Measurements from ENCODE around the gene TBC1D10A.

Gene TBC1D10A, protein sequence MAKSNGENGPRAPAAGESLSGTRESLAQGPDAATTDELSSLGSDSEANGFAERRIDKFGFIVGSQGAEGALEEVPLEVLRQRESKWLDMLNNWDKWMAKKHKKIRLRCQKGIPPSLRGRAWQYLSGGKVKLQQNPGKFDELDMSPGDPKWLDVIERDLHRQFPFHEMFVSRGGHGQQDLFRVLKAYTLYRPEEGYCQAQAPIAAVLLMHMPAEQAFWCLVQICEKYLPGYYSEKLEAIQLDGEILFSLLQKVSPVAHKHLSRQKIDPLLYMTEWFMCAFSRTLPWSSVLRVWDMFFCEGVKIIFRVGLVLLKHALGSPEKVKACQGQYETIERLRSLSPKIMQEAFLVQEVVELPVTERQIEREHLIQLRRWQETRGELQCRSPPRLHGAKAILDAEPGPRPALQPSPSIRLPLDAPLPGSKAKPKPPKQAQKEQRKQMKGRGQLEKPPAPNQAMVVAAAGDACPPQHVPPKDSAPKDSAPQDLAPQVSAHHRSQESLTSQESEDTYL

DNA sequence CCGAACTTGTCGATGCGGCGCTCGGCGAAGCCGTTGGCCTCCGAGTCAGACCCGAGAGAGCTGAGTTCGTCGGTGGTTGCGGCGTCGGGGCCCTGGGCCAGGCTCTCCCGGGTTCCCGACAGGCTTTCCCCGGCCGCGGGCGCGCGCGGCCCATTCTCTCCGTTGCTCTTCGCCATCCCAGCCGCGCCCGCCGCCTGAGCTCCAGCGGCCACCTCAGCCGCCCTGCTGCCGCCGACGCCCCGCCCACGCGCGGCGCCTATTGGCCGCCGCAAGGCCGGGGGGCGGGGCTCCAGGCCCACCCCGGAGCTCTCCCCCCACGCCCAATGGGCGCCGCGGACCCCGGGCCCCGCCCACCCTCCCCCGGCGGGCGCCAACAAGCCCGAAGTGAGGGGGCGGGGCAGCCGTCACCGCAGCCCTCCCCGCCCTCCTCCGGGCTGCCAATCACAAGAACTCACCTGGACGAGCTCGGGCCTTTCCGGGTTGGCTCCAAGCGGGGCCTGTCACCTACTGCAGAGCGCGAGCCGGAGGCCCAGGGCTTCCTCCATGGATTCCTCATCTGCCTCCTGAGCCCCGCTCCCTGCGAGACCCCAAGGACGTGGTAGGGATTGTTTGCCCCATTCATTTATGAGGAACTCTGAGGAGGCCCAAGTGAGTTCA lies at the start of gene TBC1D10A:
TSS of gene TBC1D10A (minus strand) at position 236 of the 657 bp plus-strand sequence. CDS start at position 176, 60 bp downstream.
- peak; percentile 87 for ATAC-seq
- H3K4me1 Mint-ChIP-seq = peaks cover 48% of the 10 kb centered on the region
- DNase-seq = peak; percentile 92
- peak within 1 kb of the TSS; percentile 72 for H3K27ac Mint-ChIP-seq
- peaks cover 18% of the 10 kb centered on the region for H3K36me3 Mint-ChIP-seq (ENCODE audit: low read depth)
- no peaks in the 10 kb centered on the region for H3K27me3 Mint-ChIP-seq
- H3K4me3 Mint-ChIP-seq = peak within 1 kb of the TSS; percentile 75
- no peaks in the 10 kb centered on the region for H3K9me3 Mint-ChIP-seq

DNA sequence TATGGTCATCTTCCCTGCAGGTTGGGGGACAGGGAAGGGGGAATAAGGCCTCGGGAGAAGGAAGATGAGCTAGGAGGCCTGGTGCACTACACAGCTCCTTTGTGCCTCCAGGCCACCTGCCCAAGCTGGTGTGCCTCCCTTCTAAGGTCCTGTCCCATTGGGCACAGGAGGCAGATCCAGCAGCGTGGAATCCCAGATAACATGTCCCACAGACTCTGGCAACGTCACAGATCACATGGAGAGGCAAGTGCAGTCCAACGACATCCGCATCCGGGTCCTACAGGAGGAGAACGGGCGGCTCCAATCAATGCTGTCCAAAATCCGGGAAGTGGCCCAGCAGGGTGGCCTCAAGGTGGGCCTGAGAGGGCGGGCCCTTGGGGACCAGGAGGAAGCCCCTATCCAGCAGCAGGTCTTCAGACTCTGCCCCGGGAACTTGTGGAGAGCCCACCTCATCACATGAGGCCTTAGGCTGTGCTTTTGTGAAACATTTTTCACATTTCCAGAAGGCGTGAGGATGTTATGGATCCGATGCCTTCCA lies 48.6 kb upstream of the TBC1D10A start:
- H3K4me3 Mint-ChIP-seq = no peak overlapping the region
- H3K27me3 Mint-ChIP-seq = no peaks in the 10 kb centered on the region
- H3K4me1 Mint-ChIP-seq = no peaks in the 10 kb centered on the region
- H3K36me3 Mint-ChIP-seq (ENCODE audit: low read depth) = no peaks in the 10 kb centered on the region
- ATAC-seq (no peak), DNase-seq (no peak)
- H3K9me3 Mint-ChIP-seq = no peaks in the 10 kb centered on the region
- no peak overlapping the region for H3K27ac Mint-ChIP-seq

DNA sequence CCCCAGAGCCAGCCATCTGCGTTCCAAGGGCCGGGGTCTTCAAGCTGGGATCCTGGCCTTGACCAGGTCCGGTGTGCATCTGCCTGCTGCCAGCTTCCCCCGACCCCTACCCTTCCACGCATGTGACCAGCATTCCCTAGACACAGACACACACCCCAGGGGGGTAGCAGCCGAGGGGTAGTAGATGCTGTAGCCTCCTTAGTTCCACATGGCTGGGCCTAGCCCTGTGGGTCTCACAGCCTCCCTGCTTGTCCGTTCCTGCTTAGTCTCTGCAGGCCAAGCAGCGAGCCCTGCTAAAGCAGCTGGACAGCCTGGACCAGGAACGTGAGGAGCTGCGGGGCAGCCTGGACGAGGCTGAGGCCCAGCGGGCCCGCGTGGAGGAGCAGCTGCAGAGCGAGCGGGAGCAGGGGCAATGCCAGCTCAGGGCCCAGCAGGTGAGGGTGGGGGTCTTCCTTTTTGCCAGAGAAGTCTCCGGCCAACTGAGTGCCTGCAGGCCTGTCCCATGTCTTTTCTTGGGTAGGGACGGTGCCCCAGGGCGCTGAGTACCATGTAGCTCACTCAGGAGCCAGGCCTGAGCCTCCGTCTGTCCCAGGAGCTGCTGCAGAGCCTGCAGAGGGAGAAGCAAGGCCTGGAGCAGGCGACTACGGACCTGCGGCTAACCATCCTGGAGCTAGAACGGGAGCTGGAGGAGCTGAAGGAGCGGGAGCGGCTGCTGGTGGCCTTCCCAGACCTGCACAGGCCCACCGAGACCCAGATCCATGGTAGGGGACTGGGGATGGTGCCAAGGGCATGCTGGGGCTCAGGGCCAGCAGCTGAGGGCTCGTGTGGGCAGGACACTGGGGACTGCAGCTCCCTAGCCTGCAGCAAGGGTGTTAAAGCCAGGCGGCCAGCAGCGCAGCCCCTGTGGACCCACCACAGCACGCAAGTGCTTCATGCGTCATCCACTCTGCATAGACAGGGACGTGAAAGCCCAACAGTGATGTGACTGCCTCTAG lies 46.9 kb upstream of the TBC1D10A start:
- ATAC-seq = no peak
- no peaks in the 10 kb centered on the region for H3K4me1 Mint-ChIP-seq
- H3K27me3 Mint-ChIP-seq = no peaks in the 10 kb centered on the region
- DNase-seq = no peak
- H3K36me3 Mint-ChIP-seq (ENCODE audit: low read depth) = no peaks in the 10 kb centered on the region
- H3K4me3 Mint-ChIP-seq = no peak overlapping the region
- H3K9me3 Mint-ChIP-seq = no peaks in the 10 kb centered on the region
- no peak overlapping the region for H3K27ac Mint-ChIP-seq

DNA sequence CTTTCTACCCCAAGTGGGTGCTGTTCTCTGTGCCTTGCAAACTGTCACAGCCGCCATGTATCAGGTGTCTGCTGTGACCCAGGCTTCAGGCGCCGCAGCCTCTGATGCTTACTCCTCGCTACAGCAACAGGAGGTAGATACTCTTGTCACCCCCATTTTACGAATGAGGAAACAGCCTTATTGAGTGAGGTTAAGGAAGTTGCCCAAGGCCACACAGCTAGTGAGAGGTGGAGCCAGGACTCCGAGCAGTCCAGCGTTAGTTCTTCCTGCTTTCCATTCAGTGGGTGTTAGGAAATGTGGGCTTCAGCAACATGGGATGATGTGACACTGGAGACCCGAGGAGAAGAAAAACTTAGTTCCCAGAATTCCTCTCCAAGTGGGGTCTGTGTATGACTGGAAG lies 46.2 kb upstream of the TBC1D10A start:
- no peak overlapping the region for H3K4me3 Mint-ChIP-seq
- H3K27ac Mint-ChIP-seq = no peak overlapping the region
- ATAC-seq (no peak), DNase-seq (no peak)
- H3K36me3 Mint-ChIP-seq (ENCODE audit: low read depth) = no peaks in the 10 kb centered on the region
- H3K27me3 Mint-ChIP-seq = no peaks in the 10 kb centered on the region
- H3K4me1 Mint-ChIP-seq = no peaks in the 10 kb centered on the region
- H3K9me3 Mint-ChIP-seq = no peaks in the 10 kb centered on the region

DNA sequence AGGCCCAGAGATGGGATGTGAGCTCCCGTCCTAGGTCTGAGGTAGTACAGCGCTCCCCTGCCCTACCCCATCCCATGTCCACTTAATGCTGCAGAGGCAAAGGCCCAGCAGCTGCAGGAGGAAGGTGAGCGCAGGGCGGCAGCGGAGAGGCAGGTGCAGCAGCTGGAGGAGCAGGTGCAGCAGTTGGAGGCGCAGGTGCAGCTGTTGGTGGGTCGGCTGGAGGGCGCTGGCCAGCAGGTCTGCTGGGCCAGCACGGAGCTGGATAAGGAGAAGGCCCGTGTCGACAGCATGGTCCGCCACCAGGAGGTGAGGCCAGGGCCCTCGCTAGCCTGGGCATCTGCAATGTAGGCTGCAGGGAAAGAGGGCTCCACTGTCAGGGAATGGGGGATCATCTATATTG lies 45.2 kb upstream of the TBC1D10A start:
- Mint-ChIP-seq H3K36me3 (ENCODE audit: low read depth) (no peaks in the 10 kb centered on the region), H3K4me1 (no peaks in the 10 kb centered on the region), H3K27me3 (no peaks in the 10 kb centered on the region), H3K9me3 (no peaks in the 10 kb centered on the region), H3K27ac (no peak overlapping the region), H3K4me3 (no peak overlapping the region)
- DNase-seq (no peak), ATAC-seq (no peak)

DNA sequence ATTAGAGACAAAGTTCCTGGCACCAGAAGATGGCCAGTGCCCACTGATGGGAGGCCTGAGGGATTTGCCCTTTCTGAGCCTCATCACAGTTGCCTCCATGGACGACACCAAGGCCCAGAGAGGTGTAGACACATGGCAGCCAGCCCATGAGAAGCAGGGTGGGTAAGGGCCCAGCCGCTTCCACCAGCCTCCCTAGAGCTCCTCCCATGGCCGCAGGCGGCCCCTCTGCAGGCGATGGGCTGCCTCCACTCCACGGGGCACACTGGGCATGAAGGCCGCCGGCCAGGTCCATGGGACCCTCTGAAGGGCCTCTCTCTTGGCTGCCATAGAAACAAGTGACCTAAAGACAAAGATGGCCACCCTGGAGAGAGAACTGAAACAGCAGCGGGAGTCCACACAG lies 44.6 kb upstream of the TBC1D10A start:
- Mint-ChIP-seq H3K36me3 (ENCODE audit: low read depth) (no peaks in the 10 kb centered on the region), H3K9me3 (no peaks in the 10 kb centered on the region), H3K4me1 (no peaks in the 10 kb centered on the region), H3K27ac (no peak overlapping the region), H3K4me3 (no peak overlapping the region), H3K27me3 (no peaks in the 10 kb centered on the region)
- DNase-seq (no peak), ATAC-seq (no peak)

DNA sequence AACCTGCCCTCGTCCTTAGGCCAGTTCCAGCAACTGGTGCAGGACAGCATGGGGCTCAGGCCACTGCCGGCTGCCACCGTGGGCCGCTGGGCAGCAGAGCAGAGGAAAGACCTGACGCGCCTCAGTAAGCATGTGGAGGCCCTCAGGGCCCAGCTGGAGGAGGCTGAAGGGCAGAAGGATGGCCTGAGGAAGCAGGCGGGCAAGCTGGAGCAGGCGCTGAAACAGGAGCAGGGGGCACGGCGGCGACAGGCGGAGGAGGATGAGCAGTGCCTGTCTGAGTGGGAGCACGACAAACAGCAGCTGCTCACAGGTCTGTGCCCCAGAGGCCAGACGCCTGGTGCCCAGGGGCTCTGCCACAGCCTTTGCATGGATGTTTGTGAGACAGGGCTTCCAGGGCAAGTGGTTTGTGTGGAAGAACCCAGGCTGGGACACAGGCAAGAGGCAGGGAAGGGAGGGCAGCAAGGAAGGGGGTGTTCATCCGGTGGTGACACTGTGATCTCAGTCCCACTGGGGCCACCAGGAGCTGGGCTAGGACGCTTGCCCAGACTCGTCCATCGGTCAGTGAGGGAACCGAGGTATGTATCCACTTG lies 44.0 kb upstream of the TBC1D10A start:
- H3K27ac Mint-ChIP-seq = no peak overlapping the region
- H3K9me3 Mint-ChIP-seq = no peaks in the 10 kb centered on the region
- H3K36me3 Mint-ChIP-seq (ENCODE audit: low read depth) = no peaks in the 10 kb centered on the region
- H3K27me3 Mint-ChIP-seq = no peaks in the 10 kb centered on the region
- H3K4me1 Mint-ChIP-seq = no peaks in the 10 kb centered on the region
- DNase-seq (no peak), ATAC-seq (no peak)
- no peak overlapping the region for H3K4me3 Mint-ChIP-seq

DNA sequence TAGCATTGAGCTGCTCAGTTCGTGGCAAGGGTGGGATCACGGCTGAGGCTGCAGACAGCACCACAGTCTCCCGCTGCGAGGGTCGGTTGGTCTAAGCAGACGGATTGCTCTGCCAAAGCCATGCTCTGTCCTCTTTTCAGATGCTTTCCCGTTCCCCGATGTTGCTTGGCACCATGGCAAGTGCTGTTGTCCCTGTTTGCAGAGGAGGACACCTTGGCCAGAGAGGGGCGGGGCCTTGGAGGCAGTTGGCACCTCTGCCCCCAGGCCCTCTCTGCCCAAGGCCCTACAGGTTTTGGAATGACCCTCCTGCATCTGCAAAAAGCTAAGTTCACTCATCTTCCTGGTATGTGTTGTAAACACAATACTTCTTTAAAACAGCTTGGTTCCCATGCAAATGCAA lies 41.7 kb upstream of the TBC1D10A start:
- ATAC-seq (no peak), DNase-seq (no peak)
- Mint-ChIP-seq H3K27me3 (no peaks in the 10 kb centered on the region), H3K4me3 (no peak overlapping the region), H3K9me3 (no peaks in the 10 kb centered on the region), H3K27ac (no peak overlapping the region), H3K4me1 (no peaks in the 10 kb centered on the region), H3K36me3 (ENCODE audit: low read depth) (no peaks in the 10 kb centered on the region)

DNA sequence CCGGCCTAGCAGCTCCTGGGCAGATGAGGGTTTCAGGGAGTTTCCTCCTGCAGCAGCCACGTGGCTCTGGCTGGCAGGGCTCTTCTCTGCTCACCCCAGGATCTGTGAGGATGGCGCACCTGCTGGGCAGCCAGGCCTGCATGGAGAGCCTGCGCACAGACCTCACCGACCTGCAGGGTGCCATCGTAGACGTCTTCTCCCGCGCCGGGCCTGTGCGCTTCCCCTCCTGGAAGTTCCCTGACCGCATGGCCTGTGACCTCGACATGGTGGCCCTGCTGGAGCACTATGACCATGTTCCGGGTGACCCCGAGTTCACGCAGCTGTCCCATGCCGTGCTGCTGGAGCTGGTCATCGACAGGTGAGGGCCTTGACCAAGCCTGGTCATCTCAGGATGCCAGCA lies 39.1 kb upstream of the TBC1D10A start:
- Mint-ChIP-seq H3K27me3 (no peaks in the 10 kb centered on the region), H3K4me3 (no peak overlapping the region), H3K9me3 (no peaks in the 10 kb centered on the region), H3K36me3 (ENCODE audit: low read depth) (no peaks in the 10 kb centered on the region), H3K27ac (no peak overlapping the region), H3K4me1 (no peaks in the 10 kb centered on the region)
- no peak for ATAC-seq
- no peak for DNase-seq

DNA sequence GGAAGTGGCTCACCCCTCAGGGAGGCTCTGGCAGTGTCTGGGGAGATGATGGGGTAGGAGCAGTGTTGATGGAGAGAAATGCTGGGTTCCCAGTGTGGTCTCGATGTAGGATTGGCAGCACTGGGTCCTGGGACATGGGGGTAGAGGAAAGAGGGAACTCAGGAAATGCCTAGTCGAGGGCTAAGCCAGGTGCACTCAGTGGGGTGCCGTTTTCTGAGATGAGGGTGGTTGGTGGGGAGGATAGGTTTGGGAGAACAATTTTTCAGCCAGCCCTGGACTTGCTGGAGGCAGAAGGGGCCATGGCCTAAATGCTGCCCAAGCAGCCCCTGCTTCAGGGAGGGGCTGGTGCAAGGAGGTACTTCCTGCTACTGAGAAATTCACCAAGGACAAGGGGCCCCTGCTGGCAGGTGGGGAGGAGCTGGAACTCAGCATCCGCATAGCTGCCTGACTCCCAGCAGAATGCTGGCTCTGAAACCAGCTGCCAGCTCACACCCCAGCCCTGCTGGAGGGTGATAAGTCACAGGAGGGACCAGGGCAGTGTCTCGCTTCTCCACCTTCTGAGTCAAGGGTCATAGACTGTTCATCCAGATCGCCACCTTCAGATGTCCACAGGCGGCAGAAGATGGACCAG lies 36.0 kb upstream of the TBC1D10A start:
- no peak for DNase-seq
- Mint-ChIP-seq H3K27ac (no peak overlapping the region), H3K36me3 (ENCODE audit: low read depth) (no peaks in the 10 kb centered on the region), H3K27me3 (no peaks in the 10 kb centered on the region), H3K4me1 (peaks cover 2% of the 10 kb centered on the region), H3K9me3 (no peaks in the 10 kb centered on the region), H3K4me3 (no peak overlapping the region)
- no peak for ATAC-seq

DNA sequence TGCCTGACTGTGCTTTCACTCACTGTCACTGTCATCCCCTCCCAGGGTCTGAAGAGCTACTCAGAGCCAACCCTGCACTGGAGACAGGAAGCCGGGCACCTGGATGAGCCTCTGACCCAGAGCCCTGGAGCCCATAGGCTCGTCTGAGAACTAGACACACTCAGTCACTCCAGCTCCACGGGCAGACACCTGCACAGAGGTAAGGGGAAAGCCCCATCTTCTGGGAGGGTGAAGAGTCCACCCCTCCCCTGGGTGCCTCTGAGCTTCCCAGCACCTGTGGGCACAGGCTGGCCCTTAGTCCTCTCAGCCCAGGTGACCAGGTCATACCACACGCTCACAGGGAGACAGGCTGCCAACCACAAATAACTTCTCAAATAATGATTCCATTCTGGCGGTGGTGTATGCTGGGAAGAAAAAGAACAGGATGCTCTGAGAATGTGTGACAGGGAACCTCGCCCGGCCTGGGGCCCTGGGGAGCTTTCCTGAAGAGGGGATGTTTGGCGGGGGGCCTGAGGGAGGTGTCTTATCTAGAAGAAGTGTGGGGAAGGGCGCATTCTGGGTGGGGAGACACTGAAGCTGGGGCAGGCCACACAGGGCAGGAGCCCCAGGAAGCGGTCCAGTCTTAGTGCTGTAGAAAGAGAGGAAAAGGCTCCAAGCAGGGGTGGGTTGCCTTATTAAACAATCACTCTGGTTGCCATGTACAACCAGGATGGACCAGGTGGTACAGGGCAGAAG lies 35.3 kb upstream of the TBC1D10A start:
- H3K4me3 Mint-ChIP-seq = no peak overlapping the region
- peaks cover 5% of the 10 kb centered on the region for H3K4me1 Mint-ChIP-seq
- no peak overlapping the region for H3K27ac Mint-ChIP-seq
- no peaks in the 10 kb centered on the region for H3K27me3 Mint-ChIP-seq
- H3K36me3 Mint-ChIP-seq (ENCODE audit: low read depth) = no peaks in the 10 kb centered on the region
- ATAC-seq (no peak), DNase-seq (no peak)
- H3K9me3 Mint-ChIP-seq = no peaks in the 10 kb centered on the region

DNA sequence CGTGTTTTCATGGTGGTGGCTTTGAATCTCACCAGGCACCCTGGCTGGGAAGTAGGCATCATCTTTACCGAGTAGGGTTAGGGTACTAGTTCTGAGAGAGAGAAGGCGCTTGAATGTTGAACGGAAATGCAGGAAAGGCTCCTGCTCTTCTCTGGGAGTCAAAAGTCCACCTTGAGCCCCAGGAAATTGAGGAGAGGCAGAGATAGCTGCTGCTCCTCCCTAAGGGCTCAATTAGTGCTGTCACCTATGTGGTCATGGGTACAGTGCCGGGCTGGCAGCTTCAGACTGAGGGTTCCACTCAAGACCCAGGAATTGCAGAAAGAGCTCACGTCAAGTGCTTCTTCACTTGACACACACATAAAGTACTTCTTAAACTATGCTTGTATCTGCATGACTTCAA lies 31.8 kb upstream of the TBC1D10A start:
- Mint-ChIP-seq H3K27me3 (no peaks in the 10 kb centered on the region), H3K4me1 (peaks cover 32% of the 10 kb centered on the region), H3K4me3 (no peak overlapping the region), H3K36me3 (ENCODE audit: low read depth) (peaks cover 19% of the 10 kb centered on the region), H3K9me3 (no peaks in the 10 kb centered on the region), H3K27ac (no peak overlapping the region)
- DNase-seq = no peak
- no peak for ATAC-seq

DNA sequence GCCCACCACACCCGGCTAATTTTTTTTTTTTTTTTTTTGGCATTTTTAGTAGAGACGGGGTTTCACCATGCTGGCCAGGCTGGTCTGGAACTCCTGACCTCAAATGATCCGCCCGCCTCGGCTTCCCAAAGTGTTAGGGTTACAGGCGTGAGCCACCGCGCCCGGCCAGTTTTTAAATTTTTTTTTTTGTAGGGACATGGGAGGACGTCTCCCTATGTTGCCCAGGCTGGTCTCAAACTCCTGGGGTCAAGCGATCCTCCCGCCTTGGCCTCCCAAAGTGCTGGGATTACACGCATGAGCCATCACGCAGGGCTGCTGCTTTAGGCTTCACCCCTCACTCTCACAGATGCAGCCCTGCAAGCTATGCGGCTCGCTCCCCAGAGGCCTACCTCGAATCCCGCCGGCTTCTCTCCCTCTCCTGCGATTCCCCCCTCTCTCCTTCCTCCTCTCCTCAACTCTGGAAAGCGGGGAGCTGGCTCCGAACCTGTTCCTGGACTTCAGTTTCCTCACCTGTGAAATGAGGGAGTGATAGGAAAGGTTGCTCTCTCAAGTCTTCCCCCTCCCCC lies 31.0 kb upstream of the TBC1D10A start:
- Mint-ChIP-seq H3K27ac (peak overlapping the region; percentile 55), H3K4me3 (peak overlapping the region; percentile 90), H3K9me3 (no peaks in the 10 kb centered on the region), H3K4me1 (peaks cover 37% of the 10 kb centered on the region), H3K27me3 (no peaks in the 10 kb centered on the region), H3K36me3 (ENCODE audit: low read depth) (peaks cover 22% of the 10 kb centered on the region)
- no peak for ATAC-seq
- no peak for DNase-seq

Measured in activated naive CD8-positive, alpha-beta T cell treated with anti-CD3 and anti-CD28 coated beads, Interleukin-2, amount 50 U/mL, for 24 hours (primary cell).